ENCODE data around the gene UBQLN4.

The UBQLN4 gene

GRCh38 chr1:156025876-156026275 lies 27.7 kb downstream of the UBQLN4 start:
- no peak overlapping the region for H3K4me3 ChIP-seq (replicated peaks; ENCODE audit: low read depth, low read length)
- no peaks in the 10 kb centered on the region for H3K27me3 ChIP-seq (replicated peaks; ENCODE audit: control insufficient read depth, insufficient read depth, low read length)
- H3K36me3 ChIP-seq (ENCODE audit: control insufficient read depth, insufficient read depth, low read length), result no peaks in the 10 kb centered on the region
- TF ChIP-seq, protein P1, sequence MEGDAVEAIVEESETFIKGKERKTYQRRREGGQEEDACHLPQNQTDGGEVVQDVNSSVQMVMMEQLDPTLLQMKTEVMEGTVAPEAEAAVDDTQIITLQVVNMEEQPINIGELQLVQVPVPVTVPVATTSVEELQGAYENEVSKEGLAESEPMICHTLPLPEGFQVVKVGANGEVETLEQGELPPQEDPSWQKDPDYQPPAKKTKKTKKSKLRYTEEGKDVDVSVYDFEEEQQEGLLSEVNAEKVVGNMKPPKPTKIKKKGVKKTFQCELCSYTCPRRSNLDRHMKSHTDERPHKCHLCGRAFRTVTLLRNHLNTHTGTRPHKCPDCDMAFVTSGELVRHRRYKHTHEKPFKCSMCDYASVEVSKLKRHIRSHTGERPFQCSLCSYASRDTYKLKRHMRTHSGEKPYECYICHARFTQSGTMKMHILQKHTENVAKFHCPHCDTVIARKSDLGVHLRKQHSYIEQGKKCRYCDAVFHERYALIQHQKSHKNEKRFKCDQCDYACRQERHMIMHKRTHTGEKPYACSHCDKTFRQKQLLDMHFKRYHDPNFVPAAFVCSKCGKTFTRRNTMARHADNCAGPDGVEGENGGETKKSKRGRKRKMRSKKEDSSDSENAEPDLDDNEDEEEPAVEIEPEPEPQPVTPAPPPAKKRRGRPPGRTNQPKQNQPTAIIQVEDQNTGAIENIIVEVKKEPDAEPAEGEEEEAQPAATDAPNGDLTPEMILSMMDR (IDR thresholded peaks at IDR 0.05; ENCODE audit: insufficient read depth, low read length, poor library complexity, severe bottlenecking), result peak; percentile 84
- peak; percentile 37 for DNase-seq (ENCODE audit: extremely low read depth, insufficient read length)

DNA sequence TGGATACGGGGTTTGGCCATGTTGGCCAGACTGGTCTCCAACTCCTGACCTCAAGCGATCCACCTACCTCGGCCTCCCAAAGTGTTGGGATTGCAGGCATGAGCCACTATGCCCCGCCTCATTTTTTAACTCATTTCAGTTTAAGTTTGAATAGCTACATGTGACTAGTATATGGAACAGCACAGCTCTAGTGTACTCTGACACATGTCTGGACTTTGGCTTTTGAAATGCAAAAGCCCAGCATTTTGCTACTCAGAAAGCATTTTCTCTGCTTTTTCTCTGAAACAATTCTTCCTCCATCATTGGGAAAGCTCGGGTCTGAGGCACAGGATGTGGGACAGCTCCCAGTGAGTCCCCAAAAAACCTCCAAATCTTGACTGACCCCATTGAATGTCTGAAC lies 28.8 kb downstream of the UBQLN4 start:
- TF ChIP-seq, protein P1 (IDR thresholded peaks at IDR 0.05; ENCODE audit: insufficient read depth, low read length, poor library complexity, severe bottlenecking), result no peak
- no peak overlapping the region for H3K4me3 ChIP-seq (replicated peaks; ENCODE audit: low read depth, low read length)

GRCh38 chr1:156021954-156022353 lies 31.6 kb downstream of the UBQLN4 start:
- TF ChIP-seq, protein P1 (IDR thresholded peaks at IDR 0.05; ENCODE audit: insufficient read depth, low read length, poor library complexity, severe bottlenecking), result no peak
- peaks cover 2% of the 10 kb centered on the region for H3K36me3 ChIP-seq (ENCODE audit: control insufficient read depth, insufficient read depth, low read length)
- no peak for DNase-seq (ENCODE audit: extremely low read depth, insufficient read length)

More for the DNA sequence above, 28.8 kb downstream of the UBQLN4 start:
- no peaks in the 10 kb centered on the region for H3K36me3 ChIP-seq (ENCODE audit: control insufficient read depth, insufficient read depth, low read length)
- H3K27me3 ChIP-seq (replicated peaks; ENCODE audit: control insufficient read depth, insufficient read depth, low read length), result no peaks in the 10 kb centered on the region
- DNase-seq (ENCODE audit: extremely low read depth, insufficient read length), result no peak

GRCh38 chr1:156021093-156021428 lies 32.5 kb downstream of the UBQLN4 start:
- H3K36me3 ChIP-seq (ENCODE audit: control insufficient read depth, insufficient read depth, low read length), result peaks cover 2% of the 10 kb centered on the region
- no peak for DNase-seq (ENCODE audit: extremely low read depth, insufficient read length)
- H3K4me3 ChIP-seq (replicated peaks; ENCODE audit: low read depth, low read length), result peak overlapping the region; percentile 0
- TF ChIP-seq, protein P1 (IDR thresholded peaks at IDR 0.05; ENCODE audit: insufficient read depth, low read length, poor library complexity, severe bottlenecking), result no peak
- H3K27me3 ChIP-seq (replicated peaks; ENCODE audit: control insufficient read depth, insufficient read depth, low read length), result no peaks in the 10 kb centered on the region

More at GRCh38 chr1:156021954-156022353, 31.6 kb downstream of the UBQLN4 start:
- no peak overlapping the region for H3K4me3 ChIP-seq (replicated peaks; ENCODE audit: low read depth, low read length)
- no peaks in the 10 kb centered on the region for H3K27me3 ChIP-seq (replicated peaks; ENCODE audit: control insufficient read depth, insufficient read depth, low read length)

DNA sequence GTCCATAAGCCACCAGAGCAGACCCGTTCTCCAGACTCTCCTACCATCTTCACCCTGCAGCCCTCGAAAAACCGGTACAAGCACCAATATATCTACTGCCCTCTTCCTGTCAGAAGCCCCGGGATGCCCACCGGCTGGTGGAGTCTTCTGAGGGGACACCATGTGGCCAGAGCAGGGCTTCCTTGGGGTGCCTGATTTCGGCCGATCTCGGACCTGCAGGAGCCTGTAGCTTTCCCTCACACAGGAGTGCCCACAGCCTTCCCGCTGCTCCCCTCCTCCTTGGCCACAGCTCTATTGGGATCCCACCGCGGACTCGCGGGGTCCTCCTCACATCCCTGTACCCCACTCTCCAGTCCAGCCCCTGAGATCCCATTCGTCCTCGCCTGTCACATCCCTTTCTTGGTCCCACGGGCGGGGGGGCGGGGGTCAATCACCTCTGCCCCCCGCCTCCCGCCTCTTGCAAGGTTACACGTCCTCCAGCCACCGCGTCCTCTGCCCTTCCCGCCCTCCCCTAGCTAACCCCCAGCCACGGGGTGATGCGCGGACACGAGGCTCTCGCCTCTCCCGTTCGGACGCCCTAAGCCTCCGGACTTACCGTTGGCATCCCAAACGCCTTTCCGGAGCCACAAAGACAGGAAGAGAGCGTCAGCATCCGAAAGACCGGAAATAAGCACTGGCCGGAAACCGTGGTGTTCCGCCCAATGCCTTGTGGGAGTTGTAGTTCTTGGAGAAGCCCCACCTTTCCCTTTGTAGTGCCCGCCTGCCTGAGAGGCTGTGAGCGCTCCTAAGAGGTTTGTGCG lies 33.1 kb downstream of the UBQLN4 start, which contains the start of gene SSR2:
TSS of gene SSR2 (minus strand) at position 659 of the 800 bp plus-strand sequence. CDS start 784 bp downstream, outside the sequence.
- Histone ChIP-seq H3K36me3 (ENCODE audit: control insufficient read depth, insufficient read depth, low read length) (peaks cover 2% of the 10 kb centered on the region), H3K27me3 (replicated peaks; ENCODE audit: control insufficient read depth, insufficient read depth, low read length) (no peaks in the 10 kb centered on the region), H3K4me3 (replicated peaks; ENCODE audit: low read depth, low read length) (peak within 1 kb of the TSS; percentile 73)
- TF ChIP-seq, protein P1 (IDR thresholded peaks at IDR 0.05; ENCODE audit: insufficient read depth, low read length, poor library complexity, severe bottlenecking), result no peak
- peak; percentile 68 for DNase-seq (ENCODE audit: extremely low read depth, insufficient read length)

Data from GM06990 (cell line).